OCI-LY7 (cell line): ENCODE data around the gene SPTBN2.

ENCODE experiments used
- EZH2phosphoT487 ChIP-seq: fragments of 200-600 bp; sonication (generic); IDR thresholded peaks from 2 replicates; pipeline ENCODE4 v1.6.1; 2018; ENCODE audit warnings: low read depth, borderline replicate concordance, mild to moderate bottlenecking, mixed run types, antibody characterized with exemption, low read length, moderate library complexity, mixed read lengths
- TF ChIP-seq, protein P1 (sequence below): fragments of 200-600 bp; sonication (generic); conservative IDR thresholded peaks from 2 replicates; pipeline ENCODE4 v1.5.1; 2014; ENCODE audit warnings: mild to moderate bottlenecking, antibody characterized with exemption, low read length, moderate library complexity, mixed read lengths

DNA sequence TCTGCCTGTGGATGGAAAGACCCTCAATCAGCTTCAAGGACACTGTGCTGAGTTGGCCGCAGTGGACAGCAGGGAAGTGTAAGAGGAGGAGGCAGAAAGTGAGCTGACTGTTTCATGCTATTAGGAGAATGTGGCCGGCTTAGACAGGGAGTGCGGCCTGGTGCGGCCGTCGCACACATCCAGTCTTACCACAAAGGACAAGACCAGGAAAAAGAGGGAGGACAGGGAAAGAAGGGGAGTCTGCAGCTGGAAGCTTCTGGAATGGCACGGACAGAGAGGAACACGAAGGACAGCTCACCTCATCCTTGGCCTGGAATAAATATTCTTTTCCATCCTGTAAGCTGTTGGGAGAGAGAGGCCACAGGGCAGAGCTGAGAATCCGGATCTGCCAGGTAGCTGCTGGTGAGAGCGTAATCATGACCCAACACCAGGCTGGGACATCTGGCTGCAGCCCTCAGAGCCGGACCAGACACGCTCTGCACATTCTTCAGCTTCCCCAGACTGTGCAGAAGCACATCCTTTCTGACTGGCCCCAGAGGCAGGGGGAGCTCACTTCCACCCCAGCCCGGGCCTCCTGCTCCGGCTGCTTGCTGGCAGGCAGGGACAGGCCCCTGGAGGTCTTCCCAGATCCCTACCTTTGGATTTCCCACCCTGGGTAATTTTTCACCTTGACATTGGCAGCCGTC lies 42.8 kb downstream of the SPTBN2 start:
- TF ChIP-seq, protein P1, sequence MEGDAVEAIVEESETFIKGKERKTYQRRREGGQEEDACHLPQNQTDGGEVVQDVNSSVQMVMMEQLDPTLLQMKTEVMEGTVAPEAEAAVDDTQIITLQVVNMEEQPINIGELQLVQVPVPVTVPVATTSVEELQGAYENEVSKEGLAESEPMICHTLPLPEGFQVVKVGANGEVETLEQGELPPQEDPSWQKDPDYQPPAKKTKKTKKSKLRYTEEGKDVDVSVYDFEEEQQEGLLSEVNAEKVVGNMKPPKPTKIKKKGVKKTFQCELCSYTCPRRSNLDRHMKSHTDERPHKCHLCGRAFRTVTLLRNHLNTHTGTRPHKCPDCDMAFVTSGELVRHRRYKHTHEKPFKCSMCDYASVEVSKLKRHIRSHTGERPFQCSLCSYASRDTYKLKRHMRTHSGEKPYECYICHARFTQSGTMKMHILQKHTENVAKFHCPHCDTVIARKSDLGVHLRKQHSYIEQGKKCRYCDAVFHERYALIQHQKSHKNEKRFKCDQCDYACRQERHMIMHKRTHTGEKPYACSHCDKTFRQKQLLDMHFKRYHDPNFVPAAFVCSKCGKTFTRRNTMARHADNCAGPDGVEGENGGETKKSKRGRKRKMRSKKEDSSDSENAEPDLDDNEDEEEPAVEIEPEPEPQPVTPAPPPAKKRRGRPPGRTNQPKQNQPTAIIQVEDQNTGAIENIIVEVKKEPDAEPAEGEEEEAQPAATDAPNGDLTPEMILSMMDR, result no peak
- TF ChIP-seq EZH2phosphoT487, result no peak
